Tibial artery (tissue), 4 donors: Measurements from ENCODE around the gene PAQR5.

Experiments
- DNase-seq, 2 donors: peaks; one replicate each; pipeline ENCODE4 v3.0.0-alpha.2; 2019
- H3K27ac ChIP-seq, 2 donors: fragments of 200-600 bp; sonication (generic) in 1 of 2; 1 replicate in 1 of 2; 2 replicates in 1 of 2; pipeline ENCODE4 v1.5.1; 2018 to 2019; ENCODE audit warnings: mild to moderate bottlenecking in 1 of 2
- H3K27me3 ChIP-seq, 2 donors: fragments of 200-600 bp; sonication (generic) in 1 of 2; one replicate each; pipeline versions ENCODE4 v1.5.1 to v1.6.0; 2016 to 2019
- H3K36me3 ChIP-seq, 3 donors: fragments of 200-600 bp; sonication (generic) in 2 of 3; one replicate each; pipeline ENCODE4 v1.5.1; 2016 to 2019; ENCODE audit warnings: mild to moderate bottlenecking in 2 of 3
- H3K4me1 ChIP-seq, 4 donors: fragments of 200-600 bp; sonication (generic) in 2 of 4; 1 replicate in 3 of 4; 2 replicates in 1 of 4; pipeline ENCODE4 v1.5.1; 2016 to 2019
- H3K4me3 ChIP-seq, 2 donors: fragments of 200-600 bp; sonication (generic) in 1 of 2; 1 replicate in 1 of 2; 2 replicates in 1 of 2; pipeline ENCODE4 v1.5.1; 2018 to 2019; ENCODE audit warnings: mild to moderate bottlenecking in 2 of 2
- H3K9me3 ChIP-seq, 3 donors: fragments of 200-600 bp; sonication (generic) in 1 of 3; one replicate each; pipeline ENCODE4 v1.5.1; 2016 to 2019
- CTCF ChIP-seq, 2 experiments: fragments of 200-600 bp in 1 of 2; fragments of 450-650 bp in 1 of 2; IDR thresholded peaks; one replicate each; pipeline ENCODE4 v1.5.1; 2017 to 2019; ENCODE audit warnings: antibody characterized with exemption in 2 of 2, mild to moderate bottlenecking in 1 of 2, moderate library complexity in 1 of 2
- intact Hi-C: fragments of 100-400 bp; cut with DNase I; formaldehyde crosslinking; loops from one replicate; pipeline ENCODE4 v1.15.0; 2023; ENCODE audit warnings: low total_unique reads

Gene PAQR5

GRCh38 chr15:69434679-69435078, 136.0 kb downstream of the PAQR5 start:
- H3K27ac ChIP-seq: no peak overlapping the region
- intact Hi-C loops: no loop called here

GRCh38 chr15:69435985-69436384, 137.3 kb downstream of the PAQR5 start:
- TF ChIP-seq CTCF (IDR thresholded peaks at IDR 0.05): no peak
- H3K27ac ChIP-seq: no peak overlapping the region
- intact Hi-C loops: no loop called here

More at GRCh38 chr15:69434679-69435078, 136.0 kb downstream of the PAQR5 start:
- Histone ChIP-seq H3K36me3 (peaks cover 0 to 19% (median 9%) of the 10 kb centered on the region in 3 donors), H3K9me3 (no peaks in the 10 kb centered on the region), H3K4me1 (no peaks in the 10 kb centered on the region), H3K4me3 (no peak overlapping the region), H3K27me3 (no peaks in the 10 kb centered on the region)
- no peak for DNase-seq
- TF ChIP-seq CTCF (IDR thresholded peaks at IDR 0.05): no peak

GRCh38 chr15:69436951-69437350, 138.2 kb downstream of the PAQR5 start:
- intact Hi-C loops: no loop called here
- H3K36me3 ChIP-seq: peaks cover 0 to 19% (median 9%) of the 10 kb centered on the region in 3 donors
- H3K27me3 ChIP-seq: no peaks in the 10 kb centered on the region
- no peak for TF ChIP-seq CTCF (IDR thresholded peaks at IDR 0.05)
- no peaks in the 10 kb centered on the region for H3K4me1 ChIP-seq
- no peak overlapping the region for H3K4me3 ChIP-seq
- no peak for DNase-seq
- H3K9me3 ChIP-seq: no peaks in the 10 kb centered on the region
- no peak overlapping the region for H3K27ac ChIP-seq

More at GRCh38 chr15:69435985-69436384, 137.3 kb downstream of the PAQR5 start:
- H3K4me1 ChIP-seq: no peaks in the 10 kb centered on the region
- H3K9me3 ChIP-seq: no peaks in the 10 kb centered on the region
- no peaks in the 10 kb centered on the region for H3K27me3 ChIP-seq
- no peak for DNase-seq
- H3K36me3 ChIP-seq: peaks cover 0 to 19% (median 9%) of the 10 kb centered on the region in 3 donors
- no peak overlapping the region for H3K4me3 ChIP-seq

- H3K4me1 ChIP-seq: no peaks in the 10 kb centered on the region
- no peaks in the 10 kb centered on the region for H3K27me3 ChIP-seq
- H3K9me3 ChIP-seq: no peaks in the 10 kb centered on the region
- intact Hi-C loops: no loop called here
- H3K4me3 ChIP-seq: no peak overlapping the region
- H3K36me3 ChIP-seq: peaks cover 0 to 19% (median 9%) of the 10 kb centered on the region in 3 donors
- no peak for DNase-seq
- no peak overlapping the region for H3K27ac ChIP-seq
- no peak for TF ChIP-seq CTCF (IDR thresholded peaks at IDR 0.05)
Measured at GRCh38 chr15:69439623-69440022, 140.9 kb downstream of the PAQR5 start.

- peaks cover 0 to 14% (median 4%) of the 10 kb centered on the region in 3 donors for H3K36me3 ChIP-seq
- no peak for DNase-seq
- no peak overlapping the region for H3K27ac ChIP-seq
- no peaks in the 10 kb centered on the region for H3K9me3 ChIP-seq
- TF ChIP-seq CTCF (IDR thresholded peaks at IDR 0.05): no peak
- intact Hi-C loops: no loop called here
- H3K4me1 ChIP-seq: no peaks in the 10 kb centered on the region
- no peaks in the 10 kb centered on the region for H3K27me3 ChIP-seq
- no peak overlapping the region for H3K4me3 ChIP-seq
Measured at GRCh38 chr15:69443032-69443611, 144.4 kb downstream of the PAQR5 start.
